Renal cortical epithelial cell (primary cell): Measurements from ENCODE around the gene FZD8. TPM values are rescaled to one million over a fixed set of nuclear protein-coding genes. Genes with fewer than 3 reads are reported as not detected.

Experiments
- DNase-seq: peaks from one replicate; pipeline ENCODE4 v3.0.0-alpha.2; 2011; ENCODE audit warnings: low read depth
- total RNA-seq: library from RNA; depleted of rRNA; stranded (reverse); fragments of >200 nt; gene quantifications from 2 replicates; pipeline ENCODE4 v1.2.3, GENCODE V29; 2014

The FZD8 gene
- total RNA-seq, 1 donor from 2014 or later, result 15.8 TPM

DNA sequence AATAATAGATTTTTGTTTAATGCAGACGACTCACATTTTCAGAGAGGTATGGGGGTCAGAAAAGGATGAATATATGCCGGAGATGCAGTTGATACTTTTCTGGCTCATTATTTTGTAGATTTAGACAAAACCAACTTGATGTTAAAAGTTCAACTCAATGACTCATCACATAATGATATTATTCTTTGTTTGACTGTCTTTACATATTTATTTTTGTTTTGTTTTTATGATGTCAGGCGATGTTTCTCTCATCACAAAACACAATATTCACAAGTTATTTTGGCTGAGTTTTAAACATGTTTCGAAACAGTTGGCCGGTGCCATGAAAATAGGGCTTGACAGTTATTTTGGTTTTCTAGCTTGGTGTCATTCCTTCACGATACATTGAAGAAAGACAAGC is 35.7 kb downstream of the FZD8 start:
- DNase-seq, result no peak

DNA sequence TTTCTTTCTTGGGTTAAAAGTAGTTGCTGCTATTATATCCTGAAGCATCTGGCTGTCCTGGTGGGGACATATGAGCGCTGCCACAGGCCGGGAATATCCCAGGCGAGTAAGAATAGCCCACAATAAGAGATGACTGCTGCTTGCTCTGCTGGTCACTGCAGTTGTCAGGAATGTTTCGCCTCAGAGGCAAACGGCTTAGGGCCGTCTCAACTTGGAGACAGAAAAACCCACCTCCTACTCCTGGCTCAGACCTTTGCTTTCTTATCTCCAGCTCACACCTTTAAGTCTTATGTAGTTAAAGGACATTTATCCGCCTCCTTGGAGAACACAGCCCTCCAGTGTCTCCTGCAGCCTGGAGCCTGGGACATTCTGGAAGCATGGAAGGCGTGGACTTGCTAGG is 36.9 kb downstream of the FZD8 start, which contains the start of gene GJD4:
TSS of gene GJD4 (plus strand) at position 151 of the 400 bp plus-strand sequence. CDS start at position 378, 227 bp downstream.
- DNase-seq, result no peak

DNA sequence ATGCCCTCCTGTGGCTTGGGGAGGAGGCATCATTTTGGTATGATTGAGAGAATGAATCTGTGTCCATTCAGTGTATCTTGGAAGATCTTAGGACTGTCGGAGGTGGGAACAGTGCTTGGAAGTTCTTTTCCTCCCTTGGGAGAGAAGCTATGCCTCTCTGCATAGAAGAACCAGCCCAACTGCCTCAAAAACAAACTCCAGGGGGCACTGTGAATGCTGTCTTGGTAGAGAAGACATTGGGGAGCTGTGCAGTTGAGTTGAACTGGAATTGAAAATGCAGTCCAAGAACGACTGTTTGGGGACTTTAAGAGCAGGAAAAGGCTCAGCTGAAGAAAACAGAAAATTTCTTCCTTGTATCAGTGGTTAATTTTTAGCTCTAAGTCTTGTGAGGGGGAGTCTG is 41.9 kb downstream of the FZD8 start:
- DNase-seq, result no peak

DNA sequence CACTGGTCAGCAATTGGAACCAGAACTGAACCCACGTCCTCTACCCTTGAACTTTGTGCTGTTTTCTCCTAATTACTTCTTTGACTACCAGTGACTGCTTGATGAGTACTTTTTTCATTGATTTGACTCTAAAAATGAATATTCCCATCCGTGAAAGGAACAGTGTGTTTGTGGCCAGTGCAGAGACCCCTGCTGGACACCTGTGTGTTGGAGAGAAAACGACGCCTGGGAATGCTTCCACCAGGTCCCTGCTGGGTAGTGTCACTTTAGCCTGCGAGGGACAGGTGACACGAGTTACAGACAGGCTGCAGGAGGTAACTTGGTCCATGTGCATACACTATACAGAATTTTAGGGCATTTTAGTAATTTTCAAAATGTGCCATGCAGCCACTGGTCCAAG is 43.7 kb downstream of the FZD8 start:
- DNase-seq, result no peak

DNA sequence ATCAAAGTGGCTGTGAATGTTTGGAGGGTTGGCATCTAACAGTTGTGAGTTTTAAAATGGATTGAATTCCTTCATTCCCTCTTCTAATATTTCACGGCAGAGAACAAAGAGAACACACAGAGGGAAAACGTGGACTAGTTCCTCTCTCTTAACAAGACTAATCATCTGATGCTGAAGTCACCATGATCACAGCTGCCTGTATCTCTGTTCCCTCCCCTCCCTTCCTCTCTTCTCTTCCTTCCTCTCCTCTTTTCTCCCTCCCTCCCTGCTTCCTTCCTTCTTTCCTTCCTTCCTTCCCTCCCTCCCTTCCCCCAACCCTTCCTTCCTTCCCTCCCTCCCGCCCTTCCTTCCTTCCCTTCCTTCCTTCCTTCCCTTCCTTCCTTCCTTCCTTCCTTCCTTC is 47.0 kb downstream of the FZD8 start:
- no peak for DNase-seq

DNA sequence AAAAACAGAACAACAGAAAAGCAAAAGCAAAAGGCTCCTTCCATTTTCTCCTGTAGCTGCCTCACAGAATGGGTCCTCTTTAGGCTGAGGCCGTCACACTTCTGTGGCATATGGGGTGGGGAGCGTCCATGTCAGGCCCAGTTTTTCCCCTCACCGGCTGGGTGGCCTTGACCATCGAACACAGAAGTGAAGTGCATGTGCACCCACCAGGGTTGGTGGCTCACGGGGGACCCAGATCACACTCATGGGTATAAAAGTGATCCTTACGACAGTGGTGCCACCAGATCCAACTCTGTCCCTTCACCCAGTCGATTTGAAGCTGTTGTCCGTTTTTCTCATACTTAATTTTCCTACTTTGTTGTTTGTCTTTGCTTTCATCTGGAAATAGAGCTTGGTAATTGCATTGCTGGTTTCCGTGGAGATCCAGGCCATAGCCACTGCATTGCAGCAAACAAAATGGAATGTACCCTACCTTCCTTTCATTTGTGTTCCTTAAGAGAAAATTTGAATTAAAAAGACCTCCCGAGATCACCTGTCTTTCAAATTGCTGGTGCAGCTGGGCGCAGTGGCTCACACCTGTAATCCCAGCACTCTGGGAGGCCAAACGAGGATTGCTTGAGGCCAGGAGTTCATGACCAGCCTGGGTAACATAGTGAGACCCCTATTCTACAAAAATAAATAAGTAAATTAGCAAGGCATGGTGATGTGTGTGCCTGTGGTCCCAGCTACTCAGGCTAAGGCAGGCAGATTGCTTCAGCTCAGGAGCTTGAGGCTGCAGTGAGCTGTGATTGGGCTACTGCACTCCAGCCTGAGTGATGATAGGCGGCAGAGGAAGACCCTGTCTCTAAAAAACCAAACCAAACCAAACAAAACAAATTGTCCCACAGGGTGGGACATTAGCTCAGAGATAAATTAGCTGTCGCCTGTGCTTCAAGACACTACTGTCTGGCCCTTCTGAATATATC is 47.7 kb downstream of the FZD8 start:
- no peak for DNase-seq

DNA sequence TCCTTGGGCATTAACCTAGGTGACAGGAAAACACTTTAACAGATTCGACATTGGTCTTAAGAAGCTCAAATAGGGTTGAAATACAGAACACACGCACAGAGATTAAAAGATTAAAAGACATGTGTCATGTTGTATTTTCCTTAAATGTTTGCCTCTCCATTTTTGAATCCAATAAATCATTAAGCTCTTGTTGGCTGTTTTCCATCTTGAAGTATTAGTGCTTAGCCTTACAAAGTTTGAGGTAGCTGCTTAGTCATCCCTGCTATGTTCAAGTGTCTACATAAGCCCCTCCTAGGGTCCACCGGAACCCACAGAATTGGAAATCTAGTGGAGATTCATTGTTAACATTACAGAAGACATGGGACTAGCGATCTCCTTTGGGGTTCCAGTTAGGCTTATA is 49.7 kb downstream of the FZD8 start:
- DNase-seq, result peak; percentile 39

DNA sequence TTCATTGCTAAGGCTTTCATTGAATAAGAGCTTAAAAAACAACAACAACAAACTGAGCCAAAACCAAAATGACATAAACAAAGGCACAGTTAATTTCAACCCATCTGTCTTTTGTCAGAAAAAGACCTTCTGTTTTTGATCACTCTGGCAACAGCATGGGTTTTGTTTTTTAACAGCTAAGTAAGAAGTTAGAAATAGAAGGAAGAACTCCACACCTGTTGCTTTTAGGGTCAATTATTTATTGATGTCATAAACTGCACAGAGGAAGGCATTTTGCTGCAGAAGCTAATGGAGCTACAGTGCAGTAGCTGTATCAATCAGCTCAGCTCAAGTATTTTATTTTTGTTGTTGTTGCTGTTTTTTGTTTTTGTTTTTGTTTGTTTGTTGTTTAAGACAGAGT is 53.3 kb downstream of the FZD8 start:
- no peak for DNase-seq

Other genes with a start within 250 kb of the FZD8 start
- not detected in 2 replicates for gene GJD4, start 37.0 kb downstream of the FZD8 start, total RNA-seq